Left colon (tissue), 2 donors: ENCODE results near the gene CACNA2D1. TPM values are rescaled to one million over a fixed set of nuclear protein-coding genes. Genes with fewer than 3 reads are reported as not detected.
"Not testable (repeated sequence)": the region's sequence is repeated elsewhere in the genome, so short reads cannot be mapped to it uniquely, and the experiment has no call there.

Experiments
- ATAC-seq: fragments of 200-7000 bp; cut with Tn5 transposase; one replicate; pipeline ENCODE4 v1.9.1; 2020; ENCODE audit warnings: mild to moderate bottlenecking, moderate library complexity
- DNase-seq, 2 donors: peaks; one replicate each; pipeline ENCODE4 v3.0.0-alpha.2; 2020
- intact Hi-C, 2 donors: fragments of 100-400 bp; cut with DNase I in 1 of 2; cut with micrococcal nuclease in 1 of 2; formaldehyde crosslinking; loops; one replicate each; pipeline versions ENCODE4 v1.11.2 to v1.14.0; 2022; cut with DNase I, micrococcal nuclease
- total RNA-seq, 2 donors: library from RNA; stranded (reverse); fragmentation: NEBNext Ultra II Directional; extraction: Animal tissue kit (Norgen Biotek cat#: 25700); gene quantifications; one replicate each; pipeline ENCODE4 v1.2.1, GENCODE V29; 2021
- donor health status: DM: no; HTN: no; CAD: no.
- donor health status: DM: yes; HTN: yes; CAD: no.

The CACNA2D1 gene
- total RNA-seq, 2 donors from 2014 or later: 2.5 to 10.9 TPM

DNA sequence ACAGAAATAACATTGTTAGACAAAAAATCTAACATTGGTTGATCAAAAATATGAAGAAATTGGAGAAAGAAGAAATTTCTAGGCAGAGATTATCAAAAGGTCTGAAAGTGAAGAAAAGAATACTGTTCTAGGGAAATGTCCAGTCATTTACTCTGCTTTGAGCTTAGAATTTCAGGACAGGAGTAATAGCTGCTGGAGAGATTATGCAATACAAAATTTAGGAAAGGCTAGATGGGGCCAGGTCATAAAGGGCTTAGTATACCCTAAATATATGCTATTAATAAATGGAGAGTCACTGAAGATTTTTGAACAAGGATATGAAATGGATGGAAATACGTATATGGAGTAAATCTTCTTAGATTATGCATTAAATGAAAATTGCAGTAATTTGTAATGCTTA, 279.2 kb downstream of the CACNA2D1 start:
- intact Hi-C loops: no loop called here
- no peak for DNase-seq
- no peak for ATAC-seq

DNA sequence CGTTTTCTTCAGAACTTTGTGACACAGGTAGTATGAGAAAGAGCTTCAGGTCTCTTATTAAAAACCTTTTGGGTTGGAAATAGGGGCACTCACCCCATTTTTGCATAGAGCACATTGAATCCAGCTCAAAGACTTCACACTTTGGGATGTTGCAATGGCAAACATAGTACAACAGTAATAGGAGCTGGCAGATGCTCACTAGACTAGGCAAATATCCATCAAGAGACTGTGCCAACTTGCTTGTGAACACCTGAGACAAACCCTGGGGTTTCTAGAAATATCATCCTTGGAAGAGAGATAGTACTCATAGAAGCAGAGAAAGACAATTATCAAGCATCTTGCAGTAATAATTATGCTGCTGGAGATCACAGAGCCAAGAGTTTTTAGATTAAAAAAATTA, 280.0 kb downstream of the CACNA2D1 start:
- ATAC-seq: no peak
- no peak for DNase-seq

DNA sequence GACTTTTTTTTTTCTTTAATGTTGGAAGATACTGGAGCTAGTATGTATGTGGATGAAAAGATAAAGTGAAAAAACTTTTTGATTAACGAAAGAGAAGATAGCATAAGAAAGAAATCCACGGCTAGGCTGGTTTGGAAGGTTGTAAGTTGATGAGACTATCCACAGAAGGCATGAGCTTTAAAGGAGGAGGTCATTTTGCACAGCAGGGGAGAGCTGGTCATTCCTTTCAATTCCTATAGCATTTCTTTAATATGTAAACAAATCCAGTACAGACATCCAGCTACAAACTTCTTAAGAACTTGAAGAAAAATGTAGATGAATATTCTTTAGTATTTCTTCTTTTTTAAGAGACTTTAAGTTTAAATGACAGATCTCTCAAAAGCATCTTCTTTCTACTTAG, 281.3 kb downstream of the CACNA2D1 start:
- intact Hi-C loops: no loop called here
- DNase-seq: no peak
- no peak for ATAC-seq

More for the DNA sequence above, 280.0 kb downstream of the CACNA2D1 start:
- intact Hi-C loops: no loop called here

DNA sequence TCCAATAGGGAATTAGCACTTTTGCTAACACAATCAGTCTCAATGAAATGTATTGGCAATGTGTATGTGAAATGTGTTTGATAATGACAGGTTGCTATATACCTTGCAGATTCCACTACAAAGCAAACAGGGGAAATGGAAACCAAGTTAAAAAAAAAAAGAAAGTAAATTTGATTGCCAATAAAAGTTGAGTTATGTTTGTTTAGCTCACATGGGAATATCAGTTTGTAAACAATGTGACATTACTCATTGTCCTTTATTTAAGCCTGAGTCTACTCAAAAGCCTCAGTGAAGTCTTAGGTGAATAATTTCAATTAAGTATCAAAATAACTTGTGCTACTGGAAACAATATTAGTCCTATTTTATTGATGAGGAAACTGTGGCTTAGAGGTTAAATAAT, 285.2 kb downstream of the CACNA2D1 start:
- ATAC-seq: no peak
- intact Hi-C loops: no loop called here
- no peak for DNase-seq

DNA sequence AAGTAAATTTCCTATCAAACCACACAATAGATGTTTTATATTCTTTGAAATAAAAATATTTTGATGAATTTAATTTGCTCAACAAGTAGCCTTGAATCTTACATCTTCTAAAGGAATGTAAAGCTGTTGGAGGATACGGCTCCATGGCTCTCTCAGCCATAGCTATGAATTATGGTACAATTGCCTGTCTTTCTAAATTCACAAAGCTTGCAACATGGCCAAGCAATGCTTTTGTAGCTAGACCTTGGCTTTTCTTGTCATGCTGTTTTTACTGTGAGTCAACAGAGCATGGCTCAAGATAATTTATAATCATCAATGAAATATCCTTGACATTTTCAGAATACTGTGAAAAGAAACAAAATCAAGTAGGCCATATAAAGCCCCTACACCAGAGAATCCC, 286.7 kb downstream of the CACNA2D1 start:
- no peak for DNase-seq
- ATAC-seq: no peak
- intact Hi-C loops: no loop called here

DNA sequence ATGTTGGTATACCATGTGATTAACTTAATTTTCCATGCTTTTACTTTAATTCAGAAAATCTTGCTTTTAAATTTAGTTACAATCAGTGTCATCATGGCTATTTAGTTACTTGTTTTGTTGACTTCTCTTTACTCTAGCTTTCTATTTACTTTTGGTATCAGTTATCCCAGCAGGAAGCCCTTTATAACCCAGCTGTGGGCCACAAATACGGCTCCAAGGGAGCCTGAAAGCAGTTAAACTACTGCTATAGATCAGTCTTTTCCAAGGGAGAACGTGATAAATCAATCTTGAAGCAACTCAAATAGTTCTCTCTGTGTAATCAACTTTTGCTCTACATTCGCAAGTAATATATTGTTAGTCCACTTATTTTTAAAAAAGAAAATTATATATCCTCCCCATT, 287.4 kb downstream of the CACNA2D1 start:
- intact Hi-C loops: no loop called here
- ATAC-seq (no peak), DNase-seq (no peak)

DNA sequence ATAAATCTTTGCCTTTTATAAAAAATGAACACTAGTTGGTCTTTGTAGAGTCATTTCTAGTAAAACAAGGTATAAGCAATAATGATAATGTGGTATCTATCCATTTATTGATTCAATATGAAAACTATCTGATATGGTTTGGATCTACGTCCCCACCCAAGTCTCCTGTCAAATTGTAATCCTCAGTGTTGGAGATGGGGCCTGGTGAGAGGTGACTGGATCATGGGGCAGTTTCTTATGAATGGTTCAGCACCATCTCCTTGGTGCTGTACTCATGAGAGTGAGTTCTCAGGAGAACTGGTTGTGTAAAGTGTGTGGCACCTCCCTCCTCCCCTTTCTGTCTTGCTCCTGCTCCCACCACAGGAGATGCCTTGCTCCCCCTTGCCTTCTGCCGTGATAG, 288.8 kb downstream of the CACNA2D1 start:
- intact Hi-C loops: no loop called here
- no peak for ATAC-seq
- DNase-seq: no peak

DNA sequence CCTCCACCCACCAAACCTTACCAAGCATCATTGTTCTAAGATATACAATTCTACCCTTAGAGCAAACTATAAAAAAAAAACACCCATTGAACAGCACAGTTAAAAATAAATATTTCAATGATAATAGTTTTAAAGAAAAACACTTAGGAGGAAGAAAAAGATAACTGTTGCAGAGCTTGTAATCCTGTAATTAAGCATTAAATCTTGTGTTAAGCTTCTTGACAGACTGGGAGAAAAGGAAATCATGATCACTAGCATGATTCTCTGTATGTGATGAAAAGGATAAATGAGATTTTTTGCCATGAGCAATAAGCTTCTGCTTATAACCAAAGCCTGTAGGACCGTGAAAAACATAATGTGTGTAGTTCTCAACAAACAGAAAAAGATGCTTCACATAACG, 289.8 kb downstream of the CACNA2D1 start:
- intact Hi-C loops: no loop called here
- ATAC-seq (no peak), DNase-seq (no peak)

DNA sequence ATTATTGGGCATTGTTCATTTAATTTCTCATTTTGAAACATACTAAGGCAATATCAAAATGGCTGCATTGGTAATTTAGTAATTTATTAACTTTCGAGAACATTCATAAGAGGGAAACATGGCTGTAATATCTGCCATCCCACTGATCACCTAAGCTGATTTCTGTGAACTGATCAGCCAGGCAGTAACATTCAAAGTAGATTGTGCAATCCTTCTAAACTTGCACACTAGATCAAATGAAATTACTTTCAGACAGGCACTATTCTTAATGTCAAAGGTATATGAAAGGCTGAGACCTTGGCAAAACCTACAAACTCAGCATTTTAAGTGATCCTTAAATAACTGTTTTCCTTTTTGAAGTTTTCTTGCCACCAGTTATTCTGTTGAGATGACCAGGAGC, 290.7 kb downstream of the CACNA2D1 start:
- DNase-seq (no peak), ATAC-seq (no peak)
- intact Hi-C loops: no loop called here

DNA sequence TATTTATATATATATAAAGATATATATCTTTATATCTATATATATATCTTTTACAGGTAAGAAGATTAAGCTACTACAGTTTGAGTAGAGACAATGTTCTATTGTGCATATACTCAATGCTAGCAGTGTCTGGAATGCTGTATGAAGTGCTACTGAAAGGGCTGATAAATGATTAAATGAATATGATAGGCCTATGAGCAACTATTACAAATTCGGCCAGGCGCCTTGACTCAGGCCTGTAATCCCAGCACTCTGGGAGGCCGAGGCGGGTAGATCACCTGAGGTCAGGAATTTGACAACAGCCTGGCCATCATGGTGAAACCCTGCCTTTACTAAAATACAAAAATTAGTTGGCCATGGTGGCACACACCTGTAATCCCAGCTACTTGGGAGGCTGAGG, 297.1 kb downstream of the CACNA2D1 start:
- DNase-seq (no peak), ATAC-seq (no peak)
- intact Hi-C loops: no loop called here

DNA sequence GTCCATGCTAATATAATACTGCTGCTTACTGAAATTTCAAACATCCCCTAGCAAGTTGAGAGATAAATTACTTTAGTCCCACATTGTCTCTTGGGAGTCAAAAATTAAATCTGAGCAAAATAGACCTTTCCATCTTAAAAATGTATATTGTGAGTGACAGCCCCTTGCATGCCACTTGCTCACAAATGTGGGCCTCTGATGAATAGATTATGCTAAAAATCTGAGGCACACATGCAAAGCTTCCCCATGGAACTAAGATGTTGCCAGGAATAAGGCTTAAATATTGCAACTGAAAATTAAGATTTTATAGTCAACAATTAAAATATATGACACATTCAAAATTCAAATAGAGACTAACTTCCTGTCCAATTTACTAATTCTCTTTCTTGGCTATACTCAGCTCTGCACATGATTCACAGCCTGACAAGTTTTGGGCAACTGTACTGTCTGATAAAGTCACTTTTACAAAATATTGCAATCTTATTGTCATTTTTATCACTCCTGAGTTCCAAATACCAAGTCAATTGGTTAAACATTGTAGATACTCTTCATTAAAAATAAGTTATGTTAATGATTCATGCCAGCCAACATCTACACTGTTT, 301.2 kb downstream of the CACNA2D1 start:
- intact Hi-C loops: no loop called here
- DNase-seq (no peak), ATAC-seq (no peak)

DNA sequence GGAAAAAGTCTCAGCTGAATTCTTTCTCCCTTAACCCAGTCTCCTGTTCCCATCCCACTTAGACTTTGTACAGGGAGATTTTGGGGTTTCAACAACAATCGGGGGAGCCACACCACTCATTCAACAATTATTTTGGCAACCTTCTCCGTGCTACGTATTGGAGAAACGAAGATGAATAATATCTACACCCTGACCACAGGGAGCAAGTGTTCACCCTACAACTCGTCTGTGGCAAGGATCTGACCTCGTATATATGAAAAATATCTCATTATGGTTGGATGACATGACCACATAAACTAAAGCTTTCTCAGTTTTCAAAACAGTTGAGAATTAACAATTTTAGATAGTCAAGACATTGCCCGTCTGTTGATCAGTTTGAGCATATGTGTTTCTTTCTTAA, 302.1 kb downstream of the CACNA2D1 start:
- intact Hi-C loops: no loop called here
- DNase-seq (no peak), ATAC-seq (no peak)

DNA sequence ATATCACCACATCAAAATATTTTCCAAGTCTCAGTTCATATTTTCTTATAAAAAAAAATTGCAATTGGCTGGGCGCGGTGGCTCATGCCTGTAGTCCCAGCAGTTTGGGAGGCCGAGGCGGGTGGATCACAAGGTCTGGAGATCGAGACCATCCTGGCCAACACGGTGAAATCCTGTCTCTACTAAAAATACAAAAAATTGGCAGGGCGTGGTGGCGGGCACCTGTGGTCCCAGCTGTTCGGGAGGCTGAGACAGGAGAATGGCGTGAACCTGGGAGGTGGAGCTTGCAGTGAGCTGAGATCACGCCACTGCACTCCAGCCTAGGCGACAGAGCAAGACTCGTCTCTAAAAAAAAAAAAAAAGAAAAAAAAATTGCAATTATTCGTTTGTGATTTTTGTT, 303.0 kb downstream of the CACNA2D1 start:
- intact Hi-C loops, DNase-seq, ATAC-seq: not testable (repeated sequence)

DNA sequence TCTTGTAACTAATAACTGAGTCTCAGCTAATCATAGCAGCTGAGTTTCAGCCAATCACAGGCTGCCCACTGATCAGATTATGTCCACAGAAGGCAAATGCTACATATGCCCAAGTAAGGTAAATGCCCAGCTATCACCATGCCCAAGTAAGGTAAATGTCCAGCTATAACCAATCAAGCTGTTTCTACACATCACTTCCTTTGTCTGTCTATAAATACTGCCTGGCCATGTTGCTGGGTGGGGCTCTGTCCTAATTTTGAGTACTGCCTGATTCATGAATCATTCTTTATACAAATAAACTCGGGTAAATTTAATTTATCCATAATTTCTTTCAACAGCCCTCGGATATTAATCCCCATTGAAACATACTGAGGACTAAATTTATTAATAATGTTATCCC, 312.4 kb downstream of the CACNA2D1 start:
- ATAC-seq: no peak
- DNase-seq: no peak
- intact Hi-C loops: no loop called here

DNA sequence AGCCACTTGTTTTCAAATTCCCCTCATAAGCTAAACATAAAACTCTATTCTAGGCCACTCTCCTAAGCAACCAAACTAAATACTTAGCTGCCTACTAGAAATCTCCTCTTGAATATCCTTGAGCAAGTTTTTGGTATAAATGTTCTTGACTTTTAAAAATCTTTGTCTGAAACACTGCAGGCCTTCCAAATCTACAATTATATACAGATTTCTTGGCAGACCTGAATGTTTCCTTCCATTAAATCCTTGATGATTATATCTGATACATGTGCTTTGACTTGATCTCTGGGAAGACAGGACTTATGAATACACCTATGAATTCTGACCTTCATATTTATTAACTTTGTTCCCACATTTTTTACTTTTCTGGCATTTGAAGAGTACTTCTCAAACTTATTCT, 314.5 kb downstream of the CACNA2D1 start:
- ATAC-seq (no peak), DNase-seq (no peak)
- intact Hi-C loops: no loop called here

DNA sequence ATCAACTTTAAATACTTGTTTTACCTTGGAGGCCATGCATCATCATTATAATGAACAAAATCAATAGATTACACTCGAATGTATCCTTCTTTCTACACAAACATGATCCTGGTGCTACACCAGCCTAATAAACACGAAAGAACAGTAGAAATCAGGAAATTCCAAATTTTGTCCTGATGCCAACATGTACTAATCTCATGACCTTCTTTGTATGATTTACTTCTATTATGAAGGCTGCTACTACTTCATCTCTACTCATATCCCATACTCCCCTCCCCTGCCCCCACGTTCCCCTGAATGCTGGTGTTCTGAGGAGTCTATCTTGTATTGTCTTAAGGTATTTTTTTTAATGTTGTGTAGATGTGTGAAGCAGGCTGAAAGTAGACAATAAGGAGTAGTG, 315.0 kb downstream of the CACNA2D1 start:
- intact Hi-C loops: no loop called here
- ATAC-seq (no peak), DNase-seq (no peak)

DNA sequence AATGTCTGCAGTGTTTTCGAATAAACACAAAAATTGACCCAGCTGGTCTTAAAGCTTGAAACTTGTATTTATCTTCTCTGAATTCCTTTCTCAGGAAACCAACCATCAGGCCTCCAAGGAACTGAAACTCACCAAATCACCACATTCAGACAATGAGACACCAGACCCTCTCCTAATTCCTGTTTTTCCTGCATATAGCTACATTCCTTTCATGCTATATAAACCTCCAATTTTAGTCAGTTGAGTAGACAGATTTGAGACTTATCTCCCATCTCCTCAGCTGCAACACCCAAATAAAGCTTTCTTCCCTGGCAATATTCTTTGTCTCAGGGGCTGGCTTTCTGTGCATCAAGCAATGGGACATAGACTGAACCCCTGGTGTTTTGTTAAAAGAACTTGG, 317.0 kb downstream of the CACNA2D1 start:
- DNase-seq (no peak), ATAC-seq (no peak)
- intact Hi-C loops: no loop called here

DNA sequence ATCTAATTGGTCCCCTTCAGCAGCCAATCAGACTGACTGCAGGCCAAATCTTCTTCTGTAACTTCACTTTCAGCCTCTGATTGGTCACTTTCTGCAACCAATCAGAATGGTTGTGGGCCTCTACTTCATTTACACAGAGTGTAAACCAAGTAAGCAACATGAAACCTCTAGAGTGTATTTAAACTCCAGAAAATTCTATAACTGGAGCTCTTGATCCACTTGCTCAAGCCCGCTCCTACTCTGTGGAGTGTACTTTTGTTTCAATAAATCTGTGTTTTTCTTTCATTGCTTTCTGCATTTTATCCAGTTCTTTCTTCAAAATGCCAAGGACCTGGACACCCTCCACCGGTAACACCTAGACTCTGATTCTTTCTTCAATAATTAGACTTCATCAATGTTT, 319.1 kb downstream of the CACNA2D1 start:
- intact Hi-C loops: no loop called here
- no peak for ATAC-seq
- no peak for DNase-seq

DNA sequence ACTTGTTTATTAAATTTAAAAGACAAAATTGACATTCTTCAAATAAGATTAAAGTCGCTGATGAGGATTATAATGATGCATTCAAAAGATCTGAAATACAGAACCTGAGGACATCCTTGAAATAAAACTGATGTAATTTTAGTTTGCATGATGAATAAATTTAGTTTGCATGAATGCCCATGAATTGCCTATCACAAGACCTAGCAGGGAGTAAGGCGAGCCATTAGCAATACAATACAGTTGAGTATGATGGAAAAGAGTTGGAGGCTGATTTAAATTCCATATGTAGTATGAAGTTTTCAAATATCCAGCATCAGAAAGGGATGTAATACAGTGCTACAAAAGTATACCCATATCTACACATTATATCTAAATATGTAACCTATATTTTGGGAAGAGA, 321.3 kb downstream of the CACNA2D1 start:
- no peak for DNase-seq
- intact Hi-C loops: no loop called here
- no peak for ATAC-seq

DNA sequence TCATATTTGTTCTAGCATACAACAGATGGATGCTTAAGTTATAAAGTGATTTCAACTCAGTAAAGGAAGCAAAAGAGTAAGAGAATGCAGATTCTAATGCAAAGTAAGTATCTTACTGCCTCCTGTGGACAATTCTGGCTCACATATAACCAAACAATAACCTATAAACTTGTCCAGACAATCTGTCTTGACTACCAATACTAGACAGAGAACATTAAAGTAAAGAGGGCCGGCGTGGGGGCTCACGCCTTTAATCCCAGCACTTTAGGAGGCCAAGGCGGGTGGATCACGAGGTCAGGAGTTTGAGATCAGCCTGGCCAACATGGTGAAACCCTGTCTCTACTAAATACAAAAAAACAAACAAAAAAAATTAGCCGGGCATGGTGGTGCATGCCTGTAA, 329.3 kb downstream of the CACNA2D1 start:
- intact Hi-C loops: no loop called here
- ATAC-seq: no peak
- DNase-seq: no peak

DNA sequence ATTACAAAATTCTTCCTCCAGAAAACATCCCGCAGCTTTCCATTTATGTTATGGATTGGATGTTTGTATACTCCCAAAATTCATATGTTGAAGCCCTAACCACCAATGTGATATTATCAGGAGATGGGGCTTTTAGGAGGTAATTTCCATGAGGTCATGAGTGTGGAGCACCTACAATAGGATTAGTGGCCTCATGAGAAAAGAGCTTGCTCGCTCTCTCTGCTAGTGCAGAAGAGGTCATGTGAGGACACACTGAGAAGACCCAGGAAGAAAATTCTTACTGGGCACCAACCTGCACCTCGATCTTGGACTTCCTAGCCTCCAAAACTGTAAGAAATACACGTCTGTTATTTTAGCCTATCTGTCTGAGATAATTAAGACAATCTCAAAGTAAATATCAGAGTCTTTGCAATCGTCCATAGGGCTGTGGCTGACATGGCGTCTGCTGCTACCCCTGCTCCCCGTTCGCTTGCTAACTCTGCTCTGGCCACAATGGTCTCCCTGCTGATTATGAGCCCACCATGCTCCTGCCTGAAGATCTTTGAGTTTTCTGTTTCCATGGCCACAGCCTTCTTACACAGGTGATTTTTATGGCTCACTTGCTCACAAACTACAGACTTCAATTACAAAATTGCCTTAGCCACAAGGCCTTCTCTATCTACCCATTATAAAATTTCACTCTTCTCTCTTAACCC, 333.3 kb downstream of the CACNA2D1 start:
- ATAC-seq (no peak), DNase-seq (no peak)
- intact Hi-C loops: no loop called here
